HCT116 (cell line): Measurements from ENCODE around the gene ACOD1. TPM values are rescaled to one million over a fixed set of nuclear protein-coding genes. Genes with fewer than 3 reads are reported as not detected.

Experiments used
- ATAC-seq: fragments of 200-7000 bp; cut with Tn5 transposase; 2 replicates; pipeline ENCODE4 v1.9.1; 2020; ENCODE audit warnings: mild to moderate bottlenecking, moderate library complexity
- BruUV-seq: library from RNA; stranded (reverse); fragments of 400-500 nt; replicated peaks from 2 replicates; lab custom pipeline; 2021; lab: Mats Ljungman, UMichigan
- CTCF ChIA-PET: fragments of 300-600 bp; sonication (Branson Sonifier 250); formaldehyde crosslinking; loops from one replicate; lab custom pipeline; 2021; ENCODE audit warnings: antibody characterized with exemption; lab: Charles Lee
- POLR2A ChIA-PET: fragments of 300-600, 350-600 bp; sonication (Branson Sonifier 250); formaldehyde crosslinking; loops from one replicate; lab custom pipeline; 2021; ENCODE audit warnings: antibody characterized with exemption; lab: Charles Lee
- RAD21 ChIA-PET, 2 experiments: fragments of 300-600 bp; sonication (Branson Sonifier 250); formaldehyde crosslinking; loops; one replicate each; lab custom pipeline; 2023; ENCODE audit warnings: low total read pairs in 2 of 2; ENCODE audit not compliant: uncharacterized antibody in 2 of 2, unreplicated experiment in 2 of 2, low non-redundant PET in 1 of 2; lab: Charles Lee
- DNase-seq: peaks from one replicate; pipeline ENCODE4 v3.0.0-alpha.2; 2010; ENCODE audit warnings: low read depth, low spot score
- H2AFZ ChIP-seq: fragments of 200-600 bp; shearing (Covaris generic), sonication (generic); 2 replicates; pipeline ENCODE4 v1.6.1; 2017; ENCODE audit warnings: low read depth, mixed run types, mixed read lengths, antibody characterized with exemption, low read length; ENCODE audit not compliant: poor library complexity, severe bottlenecking
- H3K27ac ChIP-seq: 2 replicates; pipeline ENCODE4 v1.5.1; 2012; ENCODE audit warnings: low read depth, low read length
- H3K27me3 ChIP-seq: fragments of 200-600 bp; sonication (generic); 2 replicates; pipeline ENCODE4 v1.6.1; 2016; ENCODE audit warnings: mixed run types, low read length, mixed read lengths; ENCODE audit not compliant: insufficient read depth
- H3K36me3 ChIP-seq, 2 experiments: fragments of 200-500 bp in 1 of 2; fragments of 200-600 bp in 1 of 2; sonication (Bioruptor generic) in 1 of 2; sonication (generic) in 1 of 2; 2 replicates each; pipeline versions ENCODE4 v1.5.1 to v1.6.1; 2014 to 2016; ENCODE audit warnings: low read length in 2 of 2, inconsistent platforms in 1 of 2, mixed read lengths in 1 of 2, mixed run types in 1 of 2; ENCODE audit not compliant: insufficient read depth in 2 of 2, control insufficient read depth in 1 of 2
- H3K4me1 ChIP-seq, 2 experiments: fragments of 200-600 bp in 1 of 2; sonication (generic) in 1 of 2; 2 replicates each; pipeline versions ENCODE4 v1.5.1 to v1.6.1; 2012 to 2017; ENCODE audit warnings: low read length in 2 of 2, inconsistent platforms in 1 of 2, mild to moderate bottlenecking in 1 of 2, mixed read lengths in 1 of 2, mixed run types in 1 of 2, moderate library complexity in 1 of 2; ENCODE audit not compliant: insufficient read depth in 2 of 2, control insufficient read depth in 1 of 2
- H3K4me2 ChIP-seq: fragments of 200-600 bp; sonication (generic); 2 replicates; pipeline ENCODE4 v1.6.1; 2017; ENCODE audit warnings: mixed run types, low read length, mixed read lengths
- H3K4me3 ChIP-seq, 2 experiments: fragments of 200-600 bp in 1 of 2; sonication (generic) in 1 of 2; replicated peaks in 1 of 2; 2 replicates each; pipeline ENCODE4 v1.5.1; 2011 to 2016; ENCODE audit warnings: low read length in 2 of 2, control low read depth in 1 of 2, low read depth in 1 of 2, mild to moderate bottlenecking in 1 of 2, mixed read lengths in 1 of 2, mixed run types in 1 of 2
- H3K79me2 ChIP-seq: fragments of 200-600 bp; sonication (generic); 2 replicates; pipeline ENCODE4 v1.6.1; 2017; ENCODE audit warnings: mild to moderate bottlenecking, mixed run types, low read length, moderate library complexity, mixed read lengths; ENCODE audit not compliant: insufficient read depth
- H3K9ac ChIP-seq: fragments of 200-600 bp; sonication (generic); 2 replicates; pipeline ENCODE4 v1.6.1; 2016; ENCODE audit warnings: low read length, mixed read lengths
- H3K9me2 ChIP-seq: fragments of 200-600 bp; sonication (generic), shearing (Covaris generic); 2 replicates; pipeline ENCODE4 v1.6.1; 2017; ENCODE audit warnings: mixed run types, mild to moderate bottlenecking, moderate library complexity; ENCODE audit not compliant: insufficient read depth
- H3K9me3 ChIP-seq, 2 experiments: fragments of 200-500 bp in 1 of 2; fragments of 200-600 bp in 1 of 2; sonication (Bioruptor generic) in 1 of 2; sonication (generic) in 1 of 2; 2 replicates each; pipeline ENCODE4 v1.6.1; 2014 to 2017; ENCODE audit warnings: low read length in 2 of 2, mixed read lengths in 2 of 2, inconsistent platforms in 1 of 2, low read depth in 1 of 2, mild to moderate bottlenecking in 1 of 2, mixed run types in 1 of 2, moderate library complexity in 1 of 2; ENCODE audit not compliant: control insufficient read depth in 1 of 2, insufficient read depth in 1 of 2
- H4K20me1 ChIP-seq: fragments of 200-600 bp; sonication (generic), shearing (Covaris generic); 2 replicates; pipeline ENCODE4 v1.6.1; 2017; ENCODE audit warnings: mixed run types, mild to moderate bottlenecking, moderate library complexity; ENCODE audit not compliant: insufficient read depth
- CBX3 ChIP-seq: IDR thresholded peaks from 2 replicates; pipeline ENCODE4 v1.6.1; 2012; ENCODE audit warnings: low read depth
- ELF1 ChIP-seq: IDR thresholded peaks from 2 replicates; pipeline ENCODE4 v1.6.1; 2012; ENCODE audit warnings: low read depth, borderline replicate concordance
- EZH2 ChIP-seq: fragments of 200-600 bp; sonication (generic); IDR thresholded peaks from 2 replicates; pipeline ENCODE4 v1.6.1; 2017; ENCODE audit warnings: antibody characterized with exemption, mixed run types
- EZH2phosphoT487 ChIP-seq: fragments of 200-600 bp; IDR thresholded peaks from 2 replicates; pipeline ENCODE4 v1.6.1; 2018; ENCODE audit warnings: antibody characterized with exemption, borderline replicate concordance
- JUND ChIP-seq: IDR thresholded peaks from 2 replicates; pipeline ENCODE4 v1.6.1; 2012
- POLR2A ChIP-seq: IDR thresholded peaks from 2 replicates; pipeline ENCODE4 v1.7.0; 2011; ENCODE audit warnings: borderline replicate concordance; ENCODE audit not compliant: insufficient read depth, insufficient read length; ENCODE audit errors: extremely low read depth
- POLR2AphosphoS5 ChIP-seq: IDR thresholded peaks from 2 replicates; pipeline ENCODE4 v1.6.1; 2011; ENCODE audit warnings: mild to moderate bottlenecking, low read depth, low read length, moderate library complexity
- RAD21 ChIP-seq: IDR thresholded peaks from 2 replicates; pipeline ENCODE4 v1.6.1; 2012; ENCODE audit warnings: low read depth, mild to moderate bottlenecking
- YY1 ChIP-seq: IDR thresholded peaks from 2 replicates; pipeline ENCODE4 v1.6.1; 2011; ENCODE audit warnings: low read length, low read depth, moderate library complexity, mild to moderate bottlenecking; ENCODE audit not compliant: insufficient replicate concordance; ENCODE audit errors: extremely low read depth
- ZNF274 ChIP-seq: fragments of 200-500 bp; sonication (Bioruptor generic); IDR thresholded peaks from 2 replicates; pipeline ENCODE4 v1.6.1; 2014; ENCODE audit warnings: mild to moderate bottlenecking, low read depth, low read length, inconsistent platforms
- intact Hi-C: fragments of 100-400 bp; cut with micrococcal nuclease; formaldehyde crosslinking; loops from 2 replicates; pipeline ENCODE4 v1.10.0; 2022
- total RNA-seq: library from RNA; stranded (reverse); gene quantifications from one replicate; pipeline ENCODE4 v1.2.1, GENCODE V29; 2021; ENCODE audit not compliant: unreplicated experiment
- TF ChIP-seq, protein P1 (sequence below): IDR thresholded peaks from 2 replicates; pipeline ENCODE4 v1.6.1; 2012

ACOD1 gene
- total RNA-seq, 1 experiment from 2014 or later, result not detected

GRCh38 chr13:76982061-76982460 lies 33.8 kb downstream of the ACOD1 start:
- ChIA-PET RAD21 (no interaction called here), CTCF (no interaction called here), POLR2A (no interaction called here)
- Histone ChIP-seq H4K20me1 (no peaks in the 10 kb centered on the region), H2AFZ (no peak overlapping the region), H3K27me3 (no peaks in the 10 kb centered on the region), H3K9me2 (no peaks in the 10 kb centered on the region), H3K4me1 (peaks cover 2 to 3% of the 10 kb centered on the region in 2 experiments; a peak in 1 of 4 replicates), H3K79me2 (no peaks in the 10 kb centered on the region), H3K9ac (no peak overlapping the region), H3K36me3 (no peaks in the 10 kb centered on the region), H3K4me2 (no peak overlapping the region), H3K27ac (no peak overlapping the region), H3K9me3 (no peaks in the 10 kb centered on the region), H3K4me3 (no peak overlapping the region)
- DNase-seq, result no peak
- TF ChIP-seq RAD21 (no peak), ELF1 (no peak), POLR2A (no peak), YY1 (no peak), EZH2 (no peak), JUND (no peak), ZNF274 (no peak)
- TF ChIP-seq, protein P1, sequence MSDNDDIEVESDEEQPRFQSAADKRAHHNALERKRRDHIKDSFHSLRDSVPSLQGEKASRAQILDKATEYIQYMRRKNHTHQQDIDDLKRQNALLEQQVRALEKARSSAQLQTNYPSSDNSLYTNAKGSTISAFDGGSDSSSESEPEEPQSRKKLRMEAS, result no peak
- intact Hi-C loops, result loop anchor here (5.0 to 10.0 kb wide), 2 partner anchors 1105 to 1297 kb away; no protein-coding TSS in a partner anchor
- no TSS peak for BruUV-seq
- ATAC-seq, result no peak

DNA sequence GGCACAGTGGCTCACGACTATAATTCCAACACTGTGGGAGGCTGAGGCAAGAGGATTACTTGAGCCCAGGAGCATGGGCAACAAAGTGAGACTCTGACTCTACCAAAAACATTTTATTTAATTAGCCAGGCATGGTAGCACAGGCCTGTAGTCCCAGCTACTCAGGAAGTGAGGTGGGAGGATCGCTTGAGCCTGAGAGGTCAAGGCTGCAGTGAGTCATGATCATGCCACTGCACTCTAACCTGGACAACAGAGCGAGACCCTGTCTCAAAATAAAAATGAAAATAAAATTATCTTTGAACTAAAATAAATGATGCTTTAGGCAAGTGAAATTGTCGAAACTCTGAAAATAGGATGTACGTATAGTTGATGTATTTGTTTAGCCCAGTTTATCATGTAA lies 35.4 kb downstream of the ACOD1 start:
- BruUV-seq, result no TSS peak
- POLR2A ChIA-PET, result no interaction called here
- H3K4me3 ChIP-seq, result no peak overlapping the region
- no peak overlapping the region for H2AFZ ChIP-seq
- DNase-seq, result no peak
- H3K4me1 ChIP-seq, result peaks cover 2 to 3% of the 10 kb centered on the region in 2 experiments; a peak in 1 of 4 replicates
- no peaks in the 10 kb centered on the region for H3K9me3 ChIP-seq
- intact Hi-C loops, result loop anchor here (5.0 to 10.0 kb wide), 2 partner anchors 1106 to 1299 kb away; no protein-coding TSS in a partner anchor
- no peaks in the 10 kb centered on the region for H4K20me1 ChIP-seq
- no peak overlapping the region for H3K9ac ChIP-seq
- no peaks in the 10 kb centered on the region for H3K79me2 ChIP-seq
- no peak for ATAC-seq
- no peaks in the 10 kb centered on the region for H3K36me3 ChIP-seq
- no peaks in the 10 kb centered on the region for H3K9me2 ChIP-seq
- RAD21 ChIA-PET, result no interaction called here
- no peak overlapping the region for H3K27ac ChIP-seq
- no peak overlapping the region for H3K4me2 ChIP-seq
- CTCF ChIA-PET, result interaction anchor here (0.6 kb wide), 1 partner anchor 411 kb away, joined by 4 read pairs; no protein-coding TSS in a partner anchor
- TF ChIP-seq EZH2 (no peak), EZH2phosphoT487 (no peak), POLR2AphosphoS5 (no peak), JUND (no peak), CBX3 (no peak)
- H3K27me3 ChIP-seq, result no peaks in the 10 kb centered on the region
